Psoas muscle (tissue), 8 donors: Measurements from ENCODE around the gene UBAC2. TPM values are rescaled to one million over a fixed set of nuclear protein-coding genes. Genes with fewer than 3 reads are reported as not detected.
A peak's percentile ranks its signal among the peaks of the same experiment; 100 is the strongest.

ENCODE experiments used
- ATAC-seq, 4 donors: fragments of 200-7000 bp; cut with Tn5 transposase; one replicate each; pipeline ENCODE4 v1.9.1; 2020; ENCODE audit warnings: moderate library complexity in 3 of 4, mild to moderate bottlenecking in 2 of 4
- DNase-seq, 2 donors: peaks; one replicate each; pipeline ENCODE4 v3.0.0-alpha.2; 2020
- H3K27ac ChIP-seq: fragments of 200-600 bp; one replicate; pipeline ENCODE4 v1.8.0; 2022
- H3K27me3 ChIP-seq, 3 donors: fragments of 200-600 bp in 1 of 3; one replicate each; pipeline versions ENCODE4 v1.6.1 to v1.8.0; 2013 to 2022; ENCODE audit warnings: low read length in 2 of 3, mild to moderate bottlenecking in 2 of 3, moderate library complexity in 1 of 3; ENCODE audit not compliant: insufficient read depth in 3 of 3
- H3K36me3 ChIP-seq, 2 donors: fragments of 200-600 bp in 1 of 2; one replicate each; pipeline versions ENCODE4 v1.6.1 to v1.8.0; 2013 to 2022; ENCODE audit warnings: low read depth in 1 of 2, mild to moderate bottlenecking in 1 of 2, moderate library complexity in 1 of 2; ENCODE audit not compliant: insufficient read depth in 1 of 2
- H3K4me1 ChIP-seq: fragments of 200-600 bp; one replicate; pipeline ENCODE4 v1.8.0; 2022
- H3K4me3 ChIP-seq: fragments of 200-600 bp; one replicate; pipeline ENCODE4 v1.8.0; 2022; ENCODE audit warnings: mild to moderate bottlenecking
- H3K9me3 ChIP-seq: fragments of 200-600 bp; one replicate; pipeline ENCODE4 v1.8.0; 2022
- CTCF ChIP-seq: fragments of 200-600 bp; IDR thresholded peaks from one replicate; pipeline ENCODE4 v1.8.0; 2022; ENCODE audit warnings: antibody characterized with exemption
- WGBS, 3 donors: extraction: QIAGEN DNeasy Blood & Tissue Kit; methylation state at CpG; one replicate each; pipeline versions ENCODE4 v1.1.6 to v1.1.7; 2013; 5-methylcytosine and 5-hydroxymethylcytosine counted together
- intact Hi-C, 2 donors: fragments of 100-400 bp; cut with DNase I; formaldehyde crosslinking; loops; one replicate each; pipeline versions ENCODE4 v1.11.0 to v1.14.2; 2022
- polyA plus RNA-seq, 3 donors: library from polyadenylated mRNA; stranded (reverse); fragments of 200-250 nt; gene quantifications; one replicate each; pipeline ENCODE4 v1.2.3, GENCODE V29; 2013
- total RNA-seq, 4 donors: library from RNA; stranded (reverse); fragmentation: NEBNext Ultra II Directional in 2 of 4; extraction: Animal tissue kit (Norgen Biotek cat#: 25700) in 2 of 4; gene quantifications; one replicate each; pipeline versions ENCODE4 v1.2.1 to v1.2.4, GENCODE V29; 2021 to 2023
- donor health status: healthy with polysubstance abuse.
- donor health status: DM: no; HTN: no; CAD: no; lungs with moderate emphysema.
- donor health status: Bipolar disorder and iron deficiency.
- donor health status: healthy.
- donor health status: DM: yes; HTN: yes; CAD: no.
- donor health status: DM: no; HTN: no; CAD: no.
- donor health status: DM: no; HTN: no; CAD: no.
- donor health status: DM: yes; HTN: yes; CAD: no.

UBAC2 gene
- total and polyA plus RNA-seq, 7 donors = 54.1 to 97.1 (median 71.7) TPM

GRCh38 chr13:99335603-99336002, 134.9 kb downstream of the UBAC2 start:
- WGBS, 3 donors = 80 to 91% (median 89%) methylated on average over 4 of the region's 4 CpGs
- ATAC-seq = peak in 1 of 4 donors; percentile 26
- intact Hi-C loops = no loop called here
- Histone ChIP-seq H3K4me1 (peaks cover 12% of the 10 kb centered on the region), H3K27me3 (no peaks in the 10 kb centered on the region), H3K27ac (no peak overlapping the region), H3K9me3 (no peaks in the 10 kb centered on the region), H3K4me3 (no peak overlapping the region), H3K36me3 (peaks cover 4 to 19% of the 10 kb centered on the region in 2 donors)
- TF ChIP-seq CTCF = no peak
- no peak for DNase-seq

- no peak overlapping the region for H3K4me3 ChIP-seq
- H3K27ac ChIP-seq = no peak overlapping the region
- ATAC-seq = no peak
- no peaks in the 10 kb centered on the region for H3K27me3 ChIP-seq
- TF ChIP-seq CTCF = no peak
- H3K9me3 ChIP-seq = no peaks in the 10 kb centered on the region
- H3K4me1 ChIP-seq = no peaks in the 10 kb centered on the region
- peaks cover 7 to 55% of the 10 kb centered on the region in 2 donors for H3K36me3 ChIP-seq
- intact Hi-C loops = no loop called here
- 87 to 95% (median 91%) methylated on average over 5 of the region's 5 CpGs for WGBS, 3 donors
- no peak for DNase-seq
Measured at GRCh38 chr13:99339230-99339721, 138.6 kb downstream of the UBAC2 start.

GRCh38 chr13:99339736-99340397, 139.2 kb downstream of the UBAC2 start:
- H3K36me3 ChIP-seq = peaks cover 7 to 60% of the 10 kb centered on the region in 2 donors

GRCh38 chr13:99340638-99341037, 140.0 kb downstream of the UBAC2 start:
- Histone ChIP-seq H3K4me1 (no peaks in the 10 kb centered on the region), H3K4me3 (no peak overlapping the region), H3K36me3 (peaks cover 3 to 67% of the 10 kb centered on the region in 2 donors), H3K9me3 (no peaks in the 10 kb centered on the region), H3K27ac (no peak overlapping the region), H3K27me3 (no peaks in the 10 kb centered on the region)
- intact Hi-C loops = no loop called here
- ATAC-seq (no peak), DNase-seq (no peak)
- no peak for TF ChIP-seq CTCF

More at GRCh38 chr13:99339736-99340397, 139.2 kb downstream of the UBAC2 start:
- H3K27me3 ChIP-seq = no peaks in the 10 kb centered on the region
- H3K27ac ChIP-seq = no peak overlapping the region
- DNase-seq (peak in 1 of 2 donors; percentile 39), ATAC-seq (no peak)
- H3K9me3 ChIP-seq = no peaks in the 10 kb centered on the region
- H3K4me3 ChIP-seq = no peak overlapping the region
- no peak for TF ChIP-seq CTCF
- WGBS, 3 donors = 89 to 94% (median 91%) methylated on average over 8 of the region's 8 CpGs
- H3K4me1 ChIP-seq = no peaks in the 10 kb centered on the region
- intact Hi-C loops = no loop called here
